H1 (cell line): ENCODE measurements around the gene RASGRF1.
A peak's percentile ranks its signal among the peaks of the same experiment; 100 is the strongest.

Source experiments
- CREB1 ChIP-seq: IDR thresholded peaks from 2 replicates; pipeline ENCODE4 v1.6.1; 2012; ENCODE audit warnings: inconsistent platforms
- EP300 ChIP-seq, 2 experiments: IDR thresholded peaks; 1 replicate in 1 of 2; 2 replicates in 1 of 2; pipeline ENCODE4 v1.6.1; 2011 to 2012; ENCODE audit warnings: low read depth in 2 of 2, low read length in 2 of 2, mild to moderate bottlenecking in 2 of 2, borderline replicate concordance in 1 of 2, inconsistent platforms in 1 of 2, moderate library complexity in 1 of 2
- EZH2 ChIP-seq: fragments of 200-600 bp; sonication (generic); IDR thresholded peaks from 2 replicates; pipeline ENCODE4 v1.7.1; 2012; ENCODE audit warnings: low read depth, mild to moderate bottlenecking, moderate library complexity, low read length, inconsistent platforms; ENCODE audit not compliant: severe bottlenecking
- HDAC6 ChIP-seq: IDR thresholded peaks from one replicate; pipeline ENCODE4 v1.7.1; 2012; ENCODE audit warnings: low read depth, mild to moderate bottlenecking, inconsistent platforms, low read length, moderate library complexity
- NANOG ChIP-seq: IDR thresholded peaks from 2 replicates; pipeline ENCODE4 v1.6.1; 2011; ENCODE audit warnings: low read length, low read depth, mild to moderate bottlenecking, inconsistent platforms; ENCODE audit not compliant: insufficient read depth, poor library complexity, severe bottlenecking
- POLR2A ChIP-seq, 2 experiments: IDR thresholded peaks; 1 replicate in 1 of 2; 2 replicates in 1 of 2; pipeline ENCODE4 v1.6.1; 2011; ENCODE audit warnings: low read depth in 2 of 2, low read length in 2 of 2, mild to moderate bottlenecking in 2 of 2; ENCODE audit errors: control extremely low read depth in 1 of 2
- RAD21 ChIP-seq, 2 experiments: IDR thresholded peaks in 1 of 2; conservative IDR thresholded peaks in 1 of 2; 2 replicates each; pipeline ENCODE4 v1.6.1; 2011; ENCODE audit warnings: low read depth in 2 of 2, low read length in 2 of 2, improper control_type of control experiment in 1 of 2, inconsistent platforms in 1 of 2, mild to moderate bottlenecking in 1 of 2, moderate library complexity in 1 of 2
- SIN3A ChIP-seq, 2 experiments: IDR thresholded peaks in 1 of 2; conservative IDR thresholded peaks in 1 of 2; 2 replicates each; pipeline ENCODE4 v1.6.1; 2011 to 2012; ENCODE audit warnings: low read length in 2 of 2, improper control_type of control experiment in 1 of 2, low read depth in 1 of 2, mild to moderate bottlenecking in 1 of 2
- SP2 ChIP-seq: IDR thresholded peaks from 2 replicates; pipeline ENCODE4 v1.6.1; 2012; ENCODE audit warnings: mild to moderate bottlenecking, low read length, inconsistent platforms
- SUZ12 ChIP-seq: fragments of 200-600 bp; sonication (generic); IDR thresholded peaks from 2 replicates; pipeline ENCODE4 v1.6.1; 2012; ENCODE audit warnings: mild to moderate bottlenecking, inconsistent platforms, low read length, moderate library complexity, mixed read lengths
- TF ChIP-seq, protein P1 (sequence below), 3 experiments: IDR thresholded peaks; 1 replicate in 2 of 3; 2 replicates in 1 of 3; pipeline versions ENCODE4 v1.5.1 to v1.6.1; 2011; ENCODE audit warnings: low read length in 3 of 3, mild to moderate bottlenecking in 3 of 3, inconsistent platforms in 2 of 3, low read depth in 1 of 3, moderate library complexity in 1 of 3; ENCODE audit not compliant: insufficient read depth in 1 of 3; ENCODE audit errors: control extremely low read depth in 1 of 3
- TF ChIP-seq, protein P2 (sequence below): IDR thresholded peaks from 2 replicates; pipeline ENCODE4 v1.6.1; 2012; ENCODE audit warnings: inconsistent platforms

DNA sequence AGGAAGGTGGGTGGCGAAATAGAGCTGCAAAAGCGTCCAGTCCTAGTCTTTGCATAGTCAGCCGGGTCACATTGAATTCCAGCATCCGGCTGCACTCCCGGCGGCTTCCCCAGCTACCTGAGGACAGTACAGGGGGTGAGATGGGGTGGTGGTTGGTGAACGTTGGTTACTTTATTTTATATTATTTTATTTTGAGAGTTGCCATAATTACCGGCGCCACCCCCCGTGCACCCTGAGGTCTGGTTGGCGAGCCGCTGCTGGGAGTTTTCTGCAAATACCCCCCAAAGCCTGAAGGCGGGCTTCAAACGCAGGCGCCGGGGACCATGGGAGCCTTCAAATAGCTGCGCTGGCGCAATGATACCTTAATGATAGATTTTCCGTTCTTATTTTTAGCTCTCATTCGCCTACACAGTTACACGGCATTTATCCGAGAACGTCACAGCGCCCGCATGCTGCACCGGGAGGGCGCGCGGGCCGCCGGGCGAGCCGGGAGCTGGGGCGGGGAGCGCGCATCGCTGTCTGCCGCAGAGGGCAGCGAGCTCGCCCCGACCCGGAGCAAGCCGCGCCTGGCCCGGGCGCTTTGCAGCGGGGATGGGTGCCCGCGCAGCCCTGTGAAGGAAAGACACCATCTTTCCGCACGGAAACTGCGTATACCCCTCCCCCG lies 756 bp upstream of the RASGRF1 start:
- TF ChIP-seq EZH2 (peak; percentile 57), NANOG (no peak), SP2 (no peak), POLR2A (IDR thresholded peaks at IDR 0.05; ENCODE audit: control extremely low read depth in 1 of 2, low read depth in 2 of 2, low read length in 2 of 2) (no peak), CREB1 (no peak), RAD21 (IDR thresholded peaks at IDR 0.05 in 1 of 2, conservative IDR thresholded peaks at IDR 0.05 in 1 of 2; ENCODE audit: low read depth in 2 of 2, low read length in 2 of 2) (no peak), SUZ12 (peak; percentile 69), SIN3A (conservative IDR thresholded peaks at IDR 0.05 in 1 of 2, IDR thresholded peaks at IDR 0.05 in 1 of 2; ENCODE audit: low read depth in 1 of 2, low read length in 2 of 2) (no peak), HDAC6 (no peak), EP300 (IDR thresholded peaks at IDR 0.05; ENCODE audit: borderline replicate concordance in 1 of 2, low read depth in 2 of 2, low read length in 2 of 2) (no peak)
- TF ChIP-seq, protein P1, sequence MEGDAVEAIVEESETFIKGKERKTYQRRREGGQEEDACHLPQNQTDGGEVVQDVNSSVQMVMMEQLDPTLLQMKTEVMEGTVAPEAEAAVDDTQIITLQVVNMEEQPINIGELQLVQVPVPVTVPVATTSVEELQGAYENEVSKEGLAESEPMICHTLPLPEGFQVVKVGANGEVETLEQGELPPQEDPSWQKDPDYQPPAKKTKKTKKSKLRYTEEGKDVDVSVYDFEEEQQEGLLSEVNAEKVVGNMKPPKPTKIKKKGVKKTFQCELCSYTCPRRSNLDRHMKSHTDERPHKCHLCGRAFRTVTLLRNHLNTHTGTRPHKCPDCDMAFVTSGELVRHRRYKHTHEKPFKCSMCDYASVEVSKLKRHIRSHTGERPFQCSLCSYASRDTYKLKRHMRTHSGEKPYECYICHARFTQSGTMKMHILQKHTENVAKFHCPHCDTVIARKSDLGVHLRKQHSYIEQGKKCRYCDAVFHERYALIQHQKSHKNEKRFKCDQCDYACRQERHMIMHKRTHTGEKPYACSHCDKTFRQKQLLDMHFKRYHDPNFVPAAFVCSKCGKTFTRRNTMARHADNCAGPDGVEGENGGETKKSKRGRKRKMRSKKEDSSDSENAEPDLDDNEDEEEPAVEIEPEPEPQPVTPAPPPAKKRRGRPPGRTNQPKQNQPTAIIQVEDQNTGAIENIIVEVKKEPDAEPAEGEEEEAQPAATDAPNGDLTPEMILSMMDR (IDR thresholded peaks at IDR 0.05; ENCODE audit: control extremely low read depth in 1 of 3, insufficient read depth in 1 of 3, low read depth in 1 of 3, low read length in 3 of 3): no peak
- TF ChIP-seq, protein P2, sequence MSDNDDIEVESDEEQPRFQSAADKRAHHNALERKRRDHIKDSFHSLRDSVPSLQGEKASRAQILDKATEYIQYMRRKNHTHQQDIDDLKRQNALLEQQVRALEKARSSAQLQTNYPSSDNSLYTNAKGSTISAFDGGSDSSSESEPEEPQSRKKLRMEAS: no peak
